IMR-90 (cell line): Measurements from ENCODE around the gene OR51B2. TPM values are rescaled to one million over a fixed set of nuclear protein-coding genes. Genes with fewer than 3 reads are reported as not detected.

ENCODE experiments used
- ATAC-seq: fragments of 200-7000 bp; cut with Tn5 transposase; 2 replicates; pipeline ENCODE4 v1.9.1; 2020; ENCODE audit warnings: low read depth, mild to moderate bottlenecking, moderate library complexity
- BruUV-seq: library from RNA; stranded (reverse); fragments of 400-500 nt; replicated peaks from 2 replicates; lab custom pipeline; 2021; lab: Mats Ljungman, UMichigan
- CTCF ChIA-PET: fragments of 300-600 bp; formaldehyde crosslinking; extraction: SDS; loops from one replicate; lab custom pipeline; 2021; ENCODE audit warnings: antibody characterized with exemption; lab: Yijun Ruan, JAX
- POLR2A ChIA-PET: fragments of 300-600 bp; sonication (Branson Sonifier 250); formaldehyde crosslinking; loops from one replicate; lab custom pipeline; 2022; ENCODE audit warnings: antibody characterized with exemption; ENCODE audit not compliant: unreplicated experiment; lab: Charles Lee
- DNase-seq: peaks from one replicate; pipeline ENCODE4 v3.0.0; 2013
- H2AFZ ChIP-seq: replicated peaks from 2 replicates; pipeline ENCODE3; 2013; ENCODE audit warnings: low read length, mild to moderate bottlenecking; ENCODE audit not compliant: poor library complexity
- H2AK5ac ChIP-seq: 2 replicates; pipeline ENCODE4 v1.6.1; 2013; ENCODE audit warnings: low read depth, low read length, inconsistent platforms
- H2AK9ac ChIP-seq: replicated peaks from 2 replicates; pipeline ENCODE3; 2013; ENCODE audit warnings: mild to moderate bottlenecking, low read depth, low read length, moderate library complexity; ENCODE audit not compliant: poor library complexity
- H2BK120ac ChIP-seq: 2 replicates; pipeline ENCODE4 v1.6.1; 2013; ENCODE audit warnings: low read depth, low read length, inconsistent platforms
- H2BK15ac ChIP-seq: 3 replicates; pipeline ENCODE4 v1.6.1; 2013; ENCODE audit warnings: low read depth, low read length, inconsistent platforms
- H2BK20ac ChIP-seq: 2 replicates; pipeline ENCODE4 v1.6.1; 2013; ENCODE audit warnings: low read depth, mild to moderate bottlenecking, inconsistent platforms, low read length, moderate library complexity
- H2BK5ac ChIP-seq: 2 replicates; pipeline ENCODE4 v1.6.1; 2013; ENCODE audit warnings: mild to moderate bottlenecking, low read depth, low read length, inconsistent platforms; ENCODE audit not compliant: poor library complexity, severe bottlenecking
- H3K14ac ChIP-seq: replicated peaks from 2 replicates; pipeline ENCODE4 v1.6.1; 2013; ENCODE audit warnings: low read depth, low read length, inconsistent platforms
- H3K18ac ChIP-seq: 2 replicates; pipeline ENCODE4 v1.6.1; 2013; ENCODE audit warnings: low read depth, low read length, control low read depth
- H3K23ac ChIP-seq: 2 replicates; pipeline ENCODE4 v1.6.1; 2013; ENCODE audit warnings: low read depth, low read length, inconsistent platforms
- H3K27ac ChIP-seq: 2 replicates; pipeline ENCODE4 v1.5.1; 2013; ENCODE audit warnings: mild to moderate bottlenecking, control low read depth, low read length; ENCODE audit not compliant: insufficient read depth
- H3K27me3 ChIP-seq: 2 replicates; pipeline ENCODE4 v1.6.1; 2013; ENCODE audit warnings: low read length; ENCODE audit not compliant: control insufficient read depth, insufficient read depth
- H3K36me3 ChIP-seq: 2 replicates; pipeline ENCODE4 v1.6.1; 2013; ENCODE audit warnings: low read length, mixed read lengths; ENCODE audit not compliant: control insufficient read depth, insufficient read depth
- H3K4ac ChIP-seq: 2 replicates; pipeline ENCODE4 v1.6.1; 2013; ENCODE audit warnings: low read depth, low read length, inconsistent platforms
- H3K4me1 ChIP-seq: 2 replicates; pipeline ENCODE4 v1.6.1; 2013; ENCODE audit warnings: low read length, mixed read lengths; ENCODE audit not compliant: control insufficient read depth, insufficient read depth
- H3K4me2 ChIP-seq: 2 replicates; pipeline ENCODE4 v1.6.1; 2013; ENCODE audit warnings: low read depth, mild to moderate bottlenecking, control low read depth, low read length, moderate library complexity
- H3K4me3 ChIP-seq: 2 replicates; pipeline ENCODE4 v1.5.1; 2013; ENCODE audit warnings: low read depth, mild to moderate bottlenecking, control low read depth, low read length, moderate library complexity; ENCODE audit not compliant: insufficient read depth
- H3K56ac ChIP-seq: 2 replicates; pipeline ENCODE4 v1.6.1; 2013; ENCODE audit warnings: low read length, inconsistent platforms; ENCODE audit not compliant: insufficient read depth; ENCODE audit errors: extremely low read depth
- H3K79me1 ChIP-seq, 2 experiments: 2 replicates each; pipeline ENCODE4 v1.6.1; 2013; ENCODE audit warnings: low read length in 2 of 2, inconsistent platforms in 1 of 2, low read depth in 1 of 2
- H3K9ac ChIP-seq: 2 replicates; pipeline ENCODE4 v1.6.1; 2013; ENCODE audit warnings: low read depth, low read length, control low read depth
- H3K9me1 ChIP-seq: 2 replicates; pipeline ENCODE4 v1.6.1; 2013; ENCODE audit warnings: low read length, inconsistent platforms; ENCODE audit not compliant: insufficient read depth
- H3K9me3 ChIP-seq: 2 replicates; pipeline ENCODE4 v1.6.1; 2013; ENCODE audit warnings: low read length; ENCODE audit not compliant: control insufficient read depth, insufficient read depth
- H4K20me1 ChIP-seq: 2 replicates; pipeline ENCODE4 v1.6.1; 2013; ENCODE audit warnings: low read length, inconsistent platforms; ENCODE audit not compliant: insufficient read depth
- H4K5ac ChIP-seq: 2 replicates; pipeline ENCODE4 v1.6.1; 2013; ENCODE audit warnings: mild to moderate bottlenecking, low read depth, low read length, control low read depth
- H4K8ac ChIP-seq, 2 experiments: 2 replicates each; pipeline ENCODE4 v1.6.1; 2013; ENCODE audit warnings: low read depth in 2 of 2, low read length in 2 of 2, control low read depth in 1 of 2, inconsistent platforms in 1 of 2
- H4K91ac ChIP-seq: 2 replicates; pipeline ENCODE4 v1.6.1; 2013; ENCODE audit warnings: low read depth, low read length, inconsistent platforms; ENCODE audit not compliant: insufficient read depth
- FOS ChIP-seq: fragments of 150-350 bp; IDR thresholded peaks from 2 replicates; pipeline ENCODE4 v1.6.1; 2016; ENCODE audit warnings: low read depth, low read length
- MAZ ChIP-seq: IDR thresholded peaks from 2 replicates; pipeline ENCODE4 v1.6.1; 2012; ENCODE audit warnings: low read depth, mild to moderate bottlenecking, low read length, improper control_type of control experiment, moderate library complexity, borderline replicate concordance
- RAD21 ChIP-seq: IDR thresholded peaks from 2 replicates; pipeline ENCODE4 v1.6.1; 2012; ENCODE audit warnings: low read length, improper control_type of control experiment
- RFX5 ChIP-seq: IDR thresholded peaks from 2 replicates; pipeline ENCODE4 v1.8.0; 2012; ENCODE audit warnings: low read depth, mild to moderate bottlenecking, low read length, moderate library complexity
- dilution Hi-C: fragments of 300-500 bp; cut with HindIII; formaldehyde crosslinking; loops from one replicate; pipeline ENCODE4 v1.14.3; 2018; ENCODE audit warnings: low sequenced_read_pairs; ENCODE audit not compliant: unreplicated experiment
- in situ Hi-C: fragments of 300-500 bp; cut with MboI; formaldehyde crosslinking; loops from 3 replicates; pipeline ENCODE4 v1.14.3; 2019; ENCODE audit warnings: low sequenced_read_pairs, inconsistent platforms, mixed read lengths
- intact Hi-C: fragments of 100-400 bp; cut with micrococcal nuclease; formaldehyde crosslinking; loops from 2 replicates; pipeline ENCODE4 v1.10.0; 2022
- polyA plus RNA-seq, 3 experiments: library from polyadenylated mRNA; depleted of rRNA; stranded (reverse); fragments of >200 nt; gene quantifications; 2 replicates each; pipeline ENCODE4 v1.2.3, GENCODE V29; 2012; ENCODE audit warnings: low replicate concordance in 1 of 3
- total RNA-seq: library from RNA; depleted of rRNA; stranded (reverse); fragments of >200 nt; gene quantifications from 2 replicates; pipeline ENCODE4 v1.2.3, GENCODE V29; 2012
- TF ChIP-seq, protein P1 (sequence below): fragments of 150-350 bp; IDR thresholded peaks from 2 replicates; pipeline ENCODE4 v1.6.1; 2017; ENCODE audit warnings: mild to moderate bottlenecking, antibody characterized with exemption, low read length, low read depth
- TF ChIP-seq, protein P2 (sequence below): conservative IDR thresholded peaks from 2 replicates; pipeline ENCODE4 v1.5.1; 2012; ENCODE audit warnings: mild to moderate bottlenecking, low read depth, low read length, improper control_type of control experiment

The OR51B2 gene
- total and polyA plus RNA-seq, 2 of the 4 experiments (the other 2 are of a cell fraction): not detected

DNA sequence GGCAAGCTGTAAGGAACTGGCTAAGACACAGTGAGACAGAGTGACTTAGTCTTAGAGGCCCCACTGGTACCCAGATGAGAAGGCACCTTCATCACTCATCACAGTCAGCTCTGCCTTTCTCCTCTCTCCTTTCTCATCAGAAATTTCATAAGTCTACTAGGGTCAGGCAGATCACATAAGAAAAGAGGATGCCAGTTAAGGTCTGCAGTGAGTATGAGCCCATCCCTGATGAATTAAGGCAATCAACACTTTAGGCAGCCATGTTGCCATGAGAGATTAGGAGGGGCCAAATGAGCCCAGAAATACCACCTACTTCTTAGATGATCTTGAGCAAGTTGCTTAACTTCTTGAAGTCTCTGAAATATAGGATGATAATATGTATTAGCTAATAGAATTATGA, 42.5 kb downstream of the OR51B2 start:
- Histone ChIP-seq H2BK5ac (peak overlapping the region; percentile 94), H3K27me3 (no peaks in the 10 kb centered on the region), H3K23ac (peak overlapping the region; percentile 47), H3K18ac (peak overlapping the region; percentile 97), H3K56ac (peak overlapping the region; percentile 25), H3K79me1 (no peaks in the 10 kb centered on the region), H2BK15ac (peak overlapping the region; percentile 99; the same call in 2 of the 3 replicates), H4K8ac (peak overlapping the region; percentile 67 to 97), H2AK5ac (peak overlapping the region; percentile 72), H3K36me3 (no peaks in the 10 kb centered on the region), H3K9ac (no peak overlapping the region), H2BK120ac (peak overlapping the region; percentile 98), H2AFZ (no peak overlapping the region), H3K4me2 (no peak overlapping the region), H2AK9ac (peak overlapping the region; percentile 6), H3K9me1 (peaks cover 7% of the 10 kb centered on the region; the same call in 1 of the 2 replicates), H4K5ac (peak overlapping the region; percentile 96), H4K91ac (peak overlapping the region; percentile 96), H3K14ac (peak overlapping the region; percentile 91), H3K4me3 (no peak overlapping the region), H3K4me1 (peaks cover 16% of the 10 kb centered on the region), H3K9me3 (no peaks in the 10 kb centered on the region), H2BK20ac (peak overlapping the region; percentile 99), H3K4ac (peak overlapping the region; percentile 82), H3K27ac (peak overlapping the region; percentile 85), H4K20me1 (no peaks in the 10 kb centered on the region)
- DNase-seq: no peak
- intact Hi-C loops (no loop called here), in situ Hi-C loops (loop anchor here (10.0 kb wide), 1 partner anchor 83 kb away; no protein-coding TSS in a partner anchor), dilution Hi-C loops (no loop called here)
- no peak for ATAC-seq
- ChIA-PET POLR2A (no interaction called here), CTCF (interaction anchor here (1.0 to 1.3 kb wide), 3 partner anchors 9 to 74 kb away, joined by 3 read pairs; no protein-coding TSS in a partner anchor)
- no TSS peak for BruUV-seq
- TF ChIP-seq FOS (no peak), RAD21 (no peak), MAZ (no peak), RFX5 (no peak)
- TF ChIP-seq, protein P1, sequence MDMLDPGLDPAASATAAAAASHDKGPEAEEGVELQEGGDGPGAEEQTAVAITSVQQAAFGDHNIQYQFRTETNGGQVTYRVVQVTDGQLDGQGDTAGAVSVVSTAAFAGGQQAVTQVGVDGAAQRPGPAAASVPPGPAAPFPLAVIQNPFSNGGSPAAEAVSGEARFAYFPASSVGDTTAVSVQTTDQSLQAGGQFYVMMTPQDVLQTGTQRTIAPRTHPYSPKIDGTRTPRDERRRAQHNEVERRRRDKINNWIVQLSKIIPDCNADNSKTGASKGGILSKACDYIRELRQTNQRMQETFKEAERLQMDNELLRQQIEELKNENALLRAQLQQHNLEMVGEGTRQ: no peak
- TF ChIP-seq, protein P2, sequence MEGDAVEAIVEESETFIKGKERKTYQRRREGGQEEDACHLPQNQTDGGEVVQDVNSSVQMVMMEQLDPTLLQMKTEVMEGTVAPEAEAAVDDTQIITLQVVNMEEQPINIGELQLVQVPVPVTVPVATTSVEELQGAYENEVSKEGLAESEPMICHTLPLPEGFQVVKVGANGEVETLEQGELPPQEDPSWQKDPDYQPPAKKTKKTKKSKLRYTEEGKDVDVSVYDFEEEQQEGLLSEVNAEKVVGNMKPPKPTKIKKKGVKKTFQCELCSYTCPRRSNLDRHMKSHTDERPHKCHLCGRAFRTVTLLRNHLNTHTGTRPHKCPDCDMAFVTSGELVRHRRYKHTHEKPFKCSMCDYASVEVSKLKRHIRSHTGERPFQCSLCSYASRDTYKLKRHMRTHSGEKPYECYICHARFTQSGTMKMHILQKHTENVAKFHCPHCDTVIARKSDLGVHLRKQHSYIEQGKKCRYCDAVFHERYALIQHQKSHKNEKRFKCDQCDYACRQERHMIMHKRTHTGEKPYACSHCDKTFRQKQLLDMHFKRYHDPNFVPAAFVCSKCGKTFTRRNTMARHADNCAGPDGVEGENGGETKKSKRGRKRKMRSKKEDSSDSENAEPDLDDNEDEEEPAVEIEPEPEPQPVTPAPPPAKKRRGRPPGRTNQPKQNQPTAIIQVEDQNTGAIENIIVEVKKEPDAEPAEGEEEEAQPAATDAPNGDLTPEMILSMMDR: no peak
